GM18517 (cell line): ENCODE measurements around the gene CEP112.

ENCODE experiments used
- ATAC-seq: cut with Tn5 transposase; IDR thresholded peaks from one replicate; pipeline ENCODE4 v1.9.1; 2021; ENCODE audit warnings: mild to moderate bottlenecking, moderate library complexity; ENCODE audit not compliant: unreplicated experiment

The CEP112 gene

DNA sequence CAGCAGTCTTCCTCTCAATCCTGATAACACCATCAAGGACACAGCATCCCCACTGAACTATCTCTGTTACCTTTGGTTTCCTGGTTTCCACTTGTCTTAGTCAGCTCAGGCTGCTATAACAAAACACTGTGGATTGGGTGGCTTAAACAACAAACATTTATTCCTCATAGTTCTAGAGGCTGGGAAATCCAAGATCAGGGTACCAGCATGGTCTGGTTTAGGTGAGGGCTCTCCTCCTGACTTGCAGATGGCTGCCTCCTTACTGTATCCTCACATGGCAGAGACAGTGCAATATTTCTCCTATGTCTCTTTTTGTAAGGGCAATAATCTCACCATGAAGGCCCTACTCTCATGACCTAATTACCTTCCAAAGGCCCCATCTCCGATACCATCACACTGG lies 527.2 kb downstream of the CEP112 start:
- ATAC-seq: no peak

DNA sequence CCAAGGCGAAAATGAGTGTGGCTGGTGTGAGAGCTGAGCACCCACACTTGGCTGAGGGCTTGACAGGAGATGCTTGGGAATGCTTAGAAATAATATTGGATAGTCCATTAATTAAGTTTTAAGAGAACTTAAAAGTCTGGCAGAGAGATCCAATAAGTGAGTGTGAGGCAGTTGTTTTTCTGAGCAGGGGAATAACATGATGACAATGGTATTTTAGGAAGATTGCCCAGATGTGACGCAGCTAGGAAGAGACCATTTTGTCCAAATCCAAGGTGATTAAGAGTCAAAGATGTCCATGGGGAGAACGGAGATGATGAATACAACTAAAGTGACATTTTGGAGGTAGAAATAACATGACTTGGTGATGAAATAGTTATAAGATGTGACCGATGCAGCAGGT lies 527.7 kb downstream of the CEP112 start:
- no peak for ATAC-seq

DNA sequence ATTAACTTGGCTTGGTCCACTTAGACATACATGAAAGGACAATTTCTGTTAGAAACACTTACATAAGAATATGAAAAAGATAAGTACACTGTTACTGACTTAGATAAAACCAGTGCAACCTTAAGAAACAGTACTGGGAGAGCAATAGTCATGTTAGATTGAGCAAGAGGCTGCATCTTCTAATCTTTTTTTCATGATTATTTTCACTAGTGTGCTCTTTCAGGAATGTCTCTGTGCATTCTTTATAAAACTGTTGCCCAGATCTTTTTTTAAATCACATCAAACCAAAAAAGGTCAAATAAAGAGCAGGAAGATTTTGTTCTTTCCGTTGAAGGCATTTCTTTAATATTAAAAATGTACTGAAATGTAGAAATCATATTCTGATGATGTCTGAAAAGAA lies 529.7 kb downstream of the CEP112 start:
- no peak for ATAC-seq

DNA sequence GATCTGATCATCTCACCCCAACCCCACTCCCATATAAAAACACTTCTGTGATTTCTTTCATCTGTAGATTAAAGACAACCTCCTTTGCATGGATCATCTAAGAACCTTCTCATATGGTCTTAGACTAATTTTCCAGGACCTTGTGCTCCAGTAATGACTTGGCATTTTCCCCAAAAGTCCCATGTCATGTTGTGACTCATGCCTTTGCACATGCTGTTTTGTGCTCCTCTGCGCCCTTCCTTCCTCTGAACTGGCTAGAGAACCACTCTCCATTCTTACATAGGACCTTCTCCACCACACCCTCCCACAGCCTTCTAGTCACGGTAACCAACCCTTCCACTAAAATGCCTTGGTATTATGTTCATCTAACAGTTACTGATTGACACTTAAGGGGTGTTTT lies 531.0 kb downstream of the CEP112 start:
- no peak for ATAC-seq

DNA sequence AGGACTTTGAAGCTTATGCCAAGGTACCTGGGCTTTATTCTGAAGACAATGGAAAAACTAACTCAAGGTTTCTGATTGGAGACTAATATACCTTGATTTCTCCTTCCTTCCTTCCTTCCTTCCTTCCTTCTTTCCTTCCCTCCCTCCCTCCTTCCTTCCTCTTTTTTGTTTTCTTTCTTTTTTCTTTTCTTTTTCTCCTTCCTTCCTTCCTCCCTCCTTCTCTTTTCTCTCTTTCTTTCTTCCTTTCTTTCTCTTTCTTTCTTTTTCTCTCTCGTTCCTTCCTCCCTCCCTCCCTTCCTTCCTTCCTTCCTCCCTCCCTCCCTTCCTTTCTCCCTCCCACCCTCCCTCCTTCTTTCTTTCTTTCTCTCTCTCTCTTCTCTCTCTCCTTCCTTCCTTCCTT lies 531.9 kb downstream of the CEP112 start:
- no peak for ATAC-seq

DNA sequence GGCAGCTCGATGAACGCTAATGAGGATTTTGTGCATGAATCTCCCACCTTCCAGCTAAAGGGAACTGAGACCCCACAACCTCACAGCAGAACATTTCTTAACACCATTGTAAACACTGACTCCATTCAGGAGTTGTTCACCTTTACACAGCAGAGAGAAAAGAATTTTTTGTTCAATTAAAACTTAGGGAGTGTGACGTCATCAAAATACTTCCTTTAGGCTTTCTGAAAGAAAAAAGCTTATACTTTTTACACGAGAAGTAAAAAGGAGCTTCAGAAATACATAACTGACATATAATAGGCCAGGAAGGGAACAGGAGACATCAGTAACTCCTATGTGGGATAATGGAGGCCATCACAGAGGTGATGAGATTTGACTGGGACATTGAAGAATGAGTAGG lies 532.4 kb downstream of the CEP112 start:
- ATAC-seq: no peak

DNA sequence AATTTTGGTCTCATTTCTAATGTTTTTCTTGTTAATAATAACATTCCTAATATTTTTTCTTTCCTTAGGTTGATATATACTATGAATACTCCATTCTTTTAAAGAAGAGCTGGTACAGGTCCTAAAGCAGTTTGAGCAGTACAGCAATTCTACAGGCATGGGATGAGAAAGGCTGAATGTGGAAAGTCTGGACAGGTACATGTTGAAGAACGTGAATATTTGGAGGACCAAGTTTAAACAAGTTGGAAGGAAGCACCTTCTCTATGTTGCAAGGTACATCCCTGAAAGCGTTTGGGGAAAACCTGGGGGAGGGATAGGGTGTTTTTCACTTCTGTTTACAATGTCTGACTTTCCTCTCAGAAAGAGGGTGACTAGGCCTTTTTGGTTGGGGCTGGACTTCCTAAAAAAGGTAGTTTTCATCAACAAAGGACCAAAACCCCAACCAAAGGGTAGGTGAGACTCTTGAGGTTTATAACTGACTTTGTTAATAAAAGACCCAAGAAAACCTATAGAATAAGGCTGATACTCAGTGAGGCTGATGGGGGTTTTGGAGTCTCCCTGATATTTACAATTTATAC lies 534.6 kb downstream of the CEP112 start:
- ATAC-seq: no peak

DNA sequence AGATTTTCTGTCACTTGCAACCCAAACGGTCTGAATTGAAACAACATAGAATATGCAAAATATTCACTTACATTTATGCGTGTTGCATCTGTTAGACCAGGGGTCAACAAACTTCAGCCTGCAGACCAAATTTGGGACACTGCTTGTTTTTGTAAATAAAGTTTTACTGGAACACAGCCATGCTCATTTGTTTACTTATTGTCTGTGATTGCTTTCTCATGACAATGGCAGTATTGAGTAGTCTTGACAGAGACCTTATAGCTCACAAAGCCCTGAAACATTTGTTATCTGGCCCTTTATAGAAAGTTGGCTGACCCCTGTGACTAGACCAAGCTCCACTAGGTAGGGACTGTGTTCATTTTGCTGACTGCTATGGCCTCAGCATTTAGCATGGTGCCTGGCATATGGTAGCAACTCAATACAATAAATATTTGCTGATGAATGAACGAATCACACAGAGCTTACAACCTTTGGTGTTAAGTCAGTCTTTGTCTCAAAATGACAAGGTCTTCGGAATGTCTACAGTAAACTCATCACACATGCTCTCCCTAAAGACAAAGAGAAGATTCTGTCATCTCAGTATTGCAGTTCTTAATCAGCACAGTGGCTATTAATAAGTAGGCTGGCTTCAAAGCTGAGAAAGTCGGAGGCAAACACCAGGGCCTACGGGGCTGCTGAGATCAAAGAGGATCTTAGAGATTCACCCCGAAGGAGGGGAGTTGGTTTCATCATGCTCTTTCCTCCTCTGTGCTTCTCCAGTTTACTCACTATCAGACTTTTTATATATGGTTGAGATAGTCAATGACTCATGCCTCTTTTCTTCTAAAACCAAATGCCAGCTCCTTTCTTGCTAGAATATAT lies 535.3 kb downstream of the CEP112 start:
- no peak for ATAC-seq

DNA sequence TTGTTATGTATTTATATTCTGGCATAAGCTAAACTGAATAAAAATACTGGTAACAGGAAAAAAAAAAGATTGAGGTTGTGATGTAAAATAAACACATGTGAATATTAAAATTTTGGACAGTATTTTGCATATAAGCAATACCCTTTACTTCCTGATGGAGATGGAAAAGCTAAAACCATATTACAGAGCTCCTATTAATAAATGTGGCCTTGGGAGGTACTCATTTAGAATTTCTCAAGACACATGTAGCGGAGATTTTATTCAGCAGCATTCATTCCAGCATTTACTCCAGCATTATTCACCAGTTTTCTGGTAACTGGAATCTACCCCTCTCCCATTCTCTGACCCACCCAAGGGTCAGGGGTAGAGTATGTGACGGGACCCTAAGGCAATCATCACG lies 536.2 kb downstream of the CEP112 start:
- ATAC-seq: no peak

DNA sequence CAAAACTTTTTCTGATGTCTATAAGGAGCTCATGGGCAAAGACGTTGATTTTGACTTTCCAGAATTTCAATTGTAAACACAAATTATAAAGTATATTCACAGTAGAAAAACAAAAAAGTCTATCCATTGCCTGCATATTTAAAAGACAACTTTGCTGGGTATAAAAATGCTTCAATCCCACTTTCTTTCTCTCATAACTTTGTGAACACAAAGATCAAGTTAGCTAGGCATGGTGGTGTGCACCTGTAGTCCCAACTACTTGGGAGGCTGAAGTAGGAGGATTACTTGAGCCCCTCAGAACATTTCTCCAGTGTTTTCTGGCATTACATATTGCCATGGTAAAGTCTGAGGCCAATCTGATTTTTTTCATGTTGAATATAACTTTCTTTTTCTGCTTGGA lies 547.4 kb downstream of the CEP112 start:
- no peak for ATAC-seq

DNA sequence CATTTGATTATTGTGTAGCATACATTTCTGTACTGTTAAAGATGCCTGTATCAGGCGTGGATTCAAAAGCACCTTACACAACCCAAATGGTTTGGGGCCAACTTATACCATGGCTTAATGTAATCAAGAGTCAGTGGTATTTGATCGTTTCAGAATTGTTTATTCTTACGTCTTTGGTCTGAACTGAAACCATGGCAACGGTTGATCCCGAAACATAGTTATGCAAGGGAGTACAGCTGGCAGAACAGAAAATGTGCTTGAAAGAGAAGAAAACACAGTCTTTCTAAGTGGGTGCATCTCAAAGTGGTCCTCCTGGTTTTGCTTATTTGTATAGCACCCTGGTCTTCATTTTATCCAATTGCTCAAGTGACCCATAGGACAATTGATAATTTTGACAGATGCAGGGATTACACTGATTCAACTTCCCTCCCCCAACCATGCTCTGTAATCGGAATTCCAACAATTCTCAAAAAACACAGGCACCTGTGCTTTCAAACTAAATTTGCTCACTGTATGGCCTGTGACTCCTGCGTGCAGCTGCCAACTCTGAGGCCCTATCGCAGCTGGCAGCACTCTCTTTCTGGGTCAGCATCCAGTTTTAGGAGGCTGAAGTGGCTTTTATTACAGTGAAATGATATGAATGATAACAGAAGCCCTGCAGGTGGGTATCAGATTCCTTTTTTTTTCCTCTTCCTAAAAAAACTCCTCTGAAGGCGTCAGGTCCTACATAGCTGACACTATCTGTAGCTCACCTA lies 553.5 kb downstream of the CEP112 start:
- ATAC-seq: no peak

DNA sequence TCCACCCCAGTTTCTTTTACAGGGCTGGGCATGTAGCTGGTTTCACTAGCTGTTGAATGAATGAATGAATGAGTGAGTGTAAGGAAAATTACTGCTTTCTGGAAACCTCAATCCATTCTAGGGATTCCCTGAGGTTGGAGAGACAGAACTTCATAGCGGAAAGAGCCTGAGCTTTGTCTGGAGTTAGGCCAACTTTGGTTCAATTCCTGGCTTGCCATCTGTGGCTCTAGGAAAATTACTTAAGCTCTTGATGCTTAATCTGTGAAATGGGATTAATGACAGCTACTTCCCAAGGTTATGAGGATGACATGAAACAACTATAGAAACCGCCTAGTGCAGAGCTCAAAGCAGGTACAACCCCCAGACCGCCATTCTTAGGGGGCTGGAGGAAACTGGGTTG lies 554.1 kb downstream of the CEP112 start:
- no peak for ATAC-seq

DNA sequence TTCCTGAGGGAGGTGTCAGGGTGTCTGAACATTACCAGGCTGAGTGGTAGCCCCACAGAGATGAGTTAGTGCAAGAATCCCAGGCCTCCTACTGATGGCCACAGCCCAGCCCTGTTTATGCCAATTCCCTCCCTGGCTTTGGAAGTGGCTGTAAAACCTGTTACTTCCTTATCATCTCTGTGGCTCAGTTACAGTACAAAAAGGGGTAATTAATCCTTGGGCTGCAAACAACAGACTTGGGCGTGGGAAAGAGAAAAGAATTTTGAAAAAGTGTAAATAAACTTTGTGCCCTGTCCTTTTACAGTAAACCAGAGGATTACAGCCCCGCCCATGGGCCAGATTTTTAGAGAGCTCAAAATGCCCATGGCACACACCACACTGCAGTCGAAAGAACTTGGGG lies 557.4 kb downstream of the CEP112 start:
- ATAC-seq: no peak

DNA sequence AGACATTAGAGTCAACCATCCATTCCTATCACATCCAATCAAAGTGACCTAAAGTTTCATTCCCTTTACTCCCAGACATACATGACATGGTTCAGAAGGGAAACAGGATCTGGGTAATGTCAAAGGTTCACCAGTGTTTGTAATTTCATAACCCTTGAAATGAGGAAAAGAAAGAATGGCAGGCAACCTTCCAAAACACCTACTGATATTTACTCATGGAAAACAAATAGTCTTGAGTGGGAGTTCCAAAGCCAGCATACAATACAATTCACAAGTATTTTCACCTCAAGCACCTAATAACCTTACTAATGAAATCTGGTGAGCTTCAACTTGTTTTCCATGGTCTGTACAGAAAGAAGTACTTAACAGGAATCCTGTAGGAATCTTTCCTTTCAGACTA lies 557.9 kb downstream of the CEP112 start:
- no peak for ATAC-seq

DNA sequence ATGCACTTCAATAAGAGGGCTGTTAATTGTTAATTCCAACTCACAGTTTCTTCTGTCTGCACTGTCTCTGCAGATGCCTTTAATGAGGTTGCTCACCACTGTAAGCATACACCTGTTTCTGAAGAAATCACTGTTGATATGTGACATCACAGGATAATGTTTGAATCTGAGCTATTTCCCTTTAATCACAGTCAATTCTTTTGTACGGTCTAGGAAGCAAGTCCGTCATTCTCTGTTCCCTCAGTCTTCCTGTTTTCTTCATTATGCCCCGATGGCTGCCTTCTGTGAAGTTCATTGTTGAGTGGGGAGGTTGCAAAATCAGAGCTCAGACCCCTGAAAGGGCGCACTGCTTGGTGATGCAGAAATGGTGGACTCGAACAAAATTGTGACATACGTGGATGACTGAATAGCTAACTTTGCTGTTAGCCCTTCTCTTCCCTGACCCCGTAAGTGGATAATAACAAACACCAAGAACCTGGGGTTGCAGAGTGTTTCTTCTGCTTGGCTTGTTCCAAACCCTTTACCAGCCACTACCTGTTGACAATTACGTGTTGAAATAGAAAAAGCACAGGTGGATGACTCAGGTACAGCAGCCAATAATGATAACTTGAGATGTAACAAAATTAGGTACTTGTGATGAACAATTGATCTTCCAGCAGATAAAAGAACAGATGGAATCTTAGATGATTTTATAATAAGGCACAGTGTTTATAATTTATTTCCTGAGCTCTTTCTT lies 558.6 kb downstream of the CEP112 start:
- no peak for ATAC-seq

DNA sequence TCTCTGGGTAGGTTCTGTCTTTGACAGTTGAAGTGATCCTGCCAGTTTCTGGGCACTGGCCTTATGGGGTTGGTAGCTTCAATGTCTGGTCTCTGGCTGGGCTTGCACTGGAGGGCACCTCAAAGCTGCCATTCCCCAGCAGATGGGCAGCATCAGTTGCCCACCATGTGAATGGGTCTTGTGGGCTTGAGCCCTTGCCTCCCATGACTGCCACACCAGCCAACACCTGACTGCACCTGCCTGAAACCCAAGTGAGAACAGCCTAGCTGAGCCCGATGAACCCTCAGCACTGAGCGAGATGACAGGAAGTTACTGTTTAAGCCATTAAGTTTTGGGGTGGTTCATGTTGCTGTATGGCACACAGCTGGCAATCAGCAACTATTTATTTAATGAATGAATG lies 561.4 kb downstream of the CEP112 start:
- no peak for ATAC-seq

DNA sequence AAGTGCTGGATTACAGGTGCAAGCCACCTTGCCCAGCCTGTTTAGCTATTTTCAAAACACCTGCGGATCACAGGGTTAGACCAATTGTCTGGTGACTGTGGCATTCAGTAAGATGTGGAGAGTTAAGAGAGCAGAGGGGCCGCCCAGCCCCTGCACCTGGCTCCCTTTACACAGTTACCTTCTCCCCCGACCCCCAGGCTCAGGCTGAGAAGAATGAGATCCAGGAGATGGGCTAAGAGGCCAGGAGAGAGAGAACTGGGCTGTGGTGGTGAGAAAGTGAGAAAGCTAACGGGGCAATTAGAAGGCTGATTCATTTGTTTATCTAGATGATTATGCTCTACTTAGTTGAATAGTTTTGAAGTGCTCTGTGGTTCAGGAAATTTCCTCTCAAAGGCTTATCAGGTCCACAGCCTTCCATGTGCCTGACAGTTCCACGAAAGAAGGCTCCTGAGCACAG lies 562.7 kb downstream of the CEP112 start:
- ATAC-seq: no peak

DNA sequence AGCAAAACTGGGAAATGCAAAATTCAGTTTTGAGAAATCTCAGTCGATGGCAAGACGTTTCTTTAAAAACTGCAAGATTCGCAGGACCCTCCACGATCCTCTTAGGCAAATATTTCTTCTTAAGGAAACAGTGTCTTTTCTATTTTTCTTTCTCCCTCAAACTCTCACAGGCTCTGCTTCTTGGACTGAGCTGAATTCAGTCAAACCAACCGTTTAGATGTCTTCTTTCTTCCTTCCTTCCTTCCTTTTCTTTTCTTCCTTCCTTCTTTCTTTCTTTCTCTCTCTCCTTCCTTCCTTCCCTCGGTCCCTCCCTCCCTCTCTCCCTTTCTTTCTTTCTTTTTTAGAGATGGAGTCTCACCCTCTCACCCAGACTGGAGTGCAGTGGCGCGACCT lies 563.3 kb downstream of the CEP112 start:
- ATAC-seq: no peak

DNA sequence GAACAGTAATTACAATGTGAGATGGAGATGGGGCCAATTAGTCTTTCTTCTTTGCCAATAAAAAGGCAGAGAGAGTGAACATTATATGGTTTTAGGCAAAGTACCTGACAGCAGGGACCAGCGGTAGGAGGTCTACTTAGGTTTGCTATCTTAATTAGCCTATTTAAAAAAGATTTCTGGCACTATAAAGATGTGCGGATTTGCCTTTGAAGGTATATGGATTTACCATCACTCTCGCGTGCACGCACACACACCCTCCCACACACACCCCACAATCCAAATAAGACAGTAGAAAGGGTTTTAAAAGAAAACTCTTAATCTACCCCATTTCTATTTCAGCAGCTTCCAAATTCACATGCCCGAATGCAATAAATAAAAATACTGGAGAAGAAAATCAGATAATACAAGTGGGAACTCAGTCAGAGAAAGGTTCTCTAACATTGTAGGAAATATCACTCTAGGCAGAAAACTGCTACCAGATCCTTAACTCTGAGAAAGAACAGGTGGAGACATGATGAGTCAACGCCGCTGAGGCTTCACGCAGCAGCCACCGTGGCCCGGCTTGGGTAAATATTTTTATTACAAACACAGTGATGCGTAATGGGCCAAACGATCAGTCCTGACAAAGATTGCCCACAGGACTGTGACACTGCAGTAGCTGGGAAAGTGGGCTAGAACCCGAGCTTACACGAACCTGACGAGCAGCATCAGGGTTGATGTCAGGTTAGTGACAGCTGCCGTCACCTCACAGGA lies 563.9 kb downstream of the CEP112 start:
- no peak for ATAC-seq

DNA sequence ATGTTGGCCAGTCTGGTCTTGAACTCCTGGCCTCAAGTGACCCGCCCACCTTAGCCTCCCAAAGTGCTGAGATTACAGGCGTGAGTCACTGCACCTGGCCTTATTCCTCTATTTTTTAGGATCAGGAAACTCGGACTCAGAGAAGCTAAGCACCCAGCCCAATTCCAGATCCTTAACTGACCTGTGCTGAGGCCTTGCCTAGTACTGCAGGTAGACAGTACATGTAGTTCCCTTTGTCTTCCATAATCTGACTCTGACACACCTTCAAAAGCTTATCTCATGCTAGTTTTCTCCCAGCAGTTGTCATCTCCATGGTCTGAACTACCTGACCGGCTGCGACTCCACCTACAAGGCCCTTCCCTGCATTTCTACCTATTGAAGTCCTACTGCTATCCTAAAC lies 564.8 kb downstream of the CEP112 start:
- no peak for ATAC-seq

DNA sequence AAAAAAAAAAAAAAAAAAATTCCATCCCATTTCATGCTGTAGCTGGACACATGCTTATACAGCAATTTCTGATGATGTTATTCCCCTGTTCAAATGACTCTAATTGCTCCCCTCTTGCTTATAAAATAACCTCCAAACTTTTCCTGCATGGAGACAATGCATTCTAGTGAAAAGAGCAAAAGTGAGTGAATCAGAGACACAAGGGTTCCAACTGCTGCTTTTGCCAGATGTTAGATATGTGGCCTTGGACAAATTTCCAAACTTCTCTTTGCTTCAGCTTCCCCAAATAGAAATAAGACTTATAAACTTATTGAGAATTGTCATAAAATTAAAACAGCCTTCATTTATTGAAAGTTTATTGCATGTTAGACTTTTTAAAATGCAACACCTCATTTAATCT lies 565.5 kb downstream of the CEP112 start:
- no peak for ATAC-seq
